GM18951 (cell line): ENCODE data around the gene FOSL2.

Experiments
- POLR2A ChIP-seq: IDR thresholded peaks from 4 replicates; pipeline ENCODE4 v1.6.1; 2011; ENCODE audit warnings: mild to moderate bottlenecking; ENCODE audit not compliant: insufficient read length, insufficient read depth; ENCODE audit errors: extremely low read depth
- in situ Hi-C: fragments of 300-500 bp; cut with MboI; formaldehyde crosslinking; loops from one replicate; pipeline ENCODE4 v1.12.0; 2022; ENCODE audit warnings: low sequenced_read_pairs, mixed read lengths, inconsistent platforms; ENCODE audit not compliant: unreplicated experiment

FOSL2 gene

GRCh38 chr2:28373854-28374253, 18.8 kb upstream of the FOSL2 start:
- in situ Hi-C loops = no loop called here
- no peak for TF ChIP-seq POLR2A

- in situ Hi-C loops = no loop called here
- no peak for TF ChIP-seq POLR2A
Measured at GRCh38 chr2:28374331-28374730, 18.3 kb upstream of the FOSL2 start.

GRCh38 chr2:28375236-28375635, 17.4 kb upstream of the FOSL2 start:
- no peak for TF ChIP-seq POLR2A
- in situ Hi-C loops = no loop called here

GRCh38 chr2:28375742-28376631, 16.7 kb upstream of the FOSL2 start:
- in situ Hi-C loops = no loop called here
- TF ChIP-seq POLR2A = no peak

GRCh38 chr2:28377195-28377816, 15.4 kb upstream of the FOSL2 start:
- TF ChIP-seq POLR2A = no peak
- in situ Hi-C loops = no loop called here

GRCh38 chr2:28377984-28378678, 14.5 kb upstream of the FOSL2 start:
- no peak for TF ChIP-seq POLR2A

GRCh38 chr2:28378679-28379584, 13.7 kb upstream of the FOSL2 start:
- in situ Hi-C loops = no loop called here

More at GRCh38 chr2:28377984-28378678, 14.5 kb upstream of the FOSL2 start:
- in situ Hi-C loops = no loop called here

GRCh38 chr2:28380219-28380618, 12.4 kb upstream of the FOSL2 start:
- in situ Hi-C loops = no loop called here
- no peak for TF ChIP-seq POLR2A

More at GRCh38 chr2:28378679-28379584, 13.7 kb upstream of the FOSL2 start:
- TF ChIP-seq POLR2A = no peak

GRCh38 chr2:28381225-28382180, 11.2 kb upstream of the FOSL2 start:
- in situ Hi-C loops = no loop called here
- TF ChIP-seq POLR2A = no peak

GRCh38 chr2:28382755-28383154, 9.9 kb upstream of the FOSL2 start:
- in situ Hi-C loops = no loop called here
- no peak for TF ChIP-seq POLR2A

GRCh38 chr2:28387082-28387960, 5.3 kb upstream of the FOSL2 start:
- in situ Hi-C loops = no loop called here
- TF ChIP-seq POLR2A = no peak
